A204.1 (cell line): Measurements from ENCODE around the gene RGS5.

ENCODE experiments used
- FAIRE-seq: peaks from 2 replicates; lab custom pipeline; 2012; peaks lifted over from hg19 to GRCh38; lab: Jason Lieb, UNC

The RGS5 gene

GRCh38 chr1:163182330-163182949, 20.3 kb downstream of the RGS5 start:
- no peak for FAIRE-seq

- no peak for FAIRE-seq
These were observed 24.1 kb downstream of the RGS5 start for GRCh38 chr1:163178628-163179027.

- no peak for FAIRE-seq
These were observed 25.9 kb downstream of the RGS5 start for GRCh38 chr1:163176797-163177196.

- FAIRE-seq: no peak
These were observed 27.9 kb downstream of the RGS5 start for GRCh38 chr1:163174524-163175437.

- FAIRE-seq: no peak
These were observed 29.6 kb downstream of the RGS5 start for GRCh38 chr1:163173121-163173520.

- FAIRE-seq: no peak
These were observed 30.1 kb downstream of the RGS5 start for GRCh38 chr1:163172596-163172995.

GRCh38 chr1:163171826-163172225, 30.9 kb downstream of the RGS5 start:
- no peak for FAIRE-seq

- FAIRE-seq: no peak
These were observed 31.6 kb downstream of the RGS5 start for GRCh38 chr1:163170975-163171676.

GRCh38 chr1:163170331-163170730, 32.4 kb downstream of the RGS5 start:
- FAIRE-seq: no peak

- FAIRE-seq: no peak
These were observed 33.2 kb downstream of the RGS5 start for GRCh38 chr1:163169553-163169952.

GRCh38 chr1:163168053-163168452, 34.7 kb downstream of the RGS5 start:
- FAIRE-seq: no peak

- no peak for FAIRE-seq
These were observed 35.7 kb downstream of the RGS5 start for GRCh38 chr1:163166886-163167555.

- no peak for FAIRE-seq
These were observed 37.6 kb downstream of the RGS5 start for GRCh38 chr1:163165119-163165518.

GRCh38 chr1:163163881-163164582, 38.7 kb downstream of the RGS5 start:
- no peak for FAIRE-seq

GRCh38 chr1:163163163-163163562, 39.6 kb downstream of the RGS5 start:
- FAIRE-seq: no peak

- no peak for FAIRE-seq
These were observed 40.3 kb downstream of the RGS5 start for GRCh38 chr1:163162381-163162914.

GRCh38 chr1:163161841-163162240, 40.9 kb downstream of the RGS5 start:
- no peak for FAIRE-seq

- no peak for FAIRE-seq
These were observed 41.4 kb downstream of the RGS5 start for GRCh38 chr1:163161337-163161736.

- FAIRE-seq: no peak
These were observed 47.1 kb downstream of the RGS5 start for GRCh38 chr1:163155606-163156005.

GRCh38 chr1:163148911-163149310, 53.8 kb downstream of the RGS5 start:
- no peak for FAIRE-seq

GRCh38 chr1:163147019-163147418, 55.7 kb downstream of the RGS5 start:
- FAIRE-seq: no peak

- no peak for FAIRE-seq
These were observed 57.3 kb downstream of the RGS5 start for GRCh38 chr1:163145435-163145834.
